Neural crest cell (in vitro differentiated cells): ENCODE results near the gene MRPS18A. TPM values are rescaled to one million over a fixed set of nuclear protein-coding genes. Genes with fewer than 3 reads are reported as not detected.

Source experiments
- DNase-seq: peaks from one replicate; pipeline ENCODE4 v3.0.0; 2021; ENCODE audit warnings: low read depth, mixed read lengths, low spot score
- H3K27ac Mint-ChIP-seq: one replicate; pipeline ENCODE4 v1.8.0; 2021; ENCODE audit warnings: mild to moderate bottlenecking, mixed read lengths; ENCODE audit not compliant: unreplicated experiment
- H3K27me3 Mint-ChIP-seq: 2 replicates; pipeline ENCODE4 v1.8.0; 2021; ENCODE audit warnings: low read depth, mild to moderate bottlenecking, mixed read lengths
- H3K36me3 Mint-ChIP-seq: 2 replicates; pipeline ENCODE4 v1.8.0; 2021; ENCODE audit warnings: low read depth, mild to moderate bottlenecking, mixed read lengths
- H3K4me1 Mint-ChIP-seq: 2 replicates; pipeline ENCODE4 v1.8.0; 2021; ENCODE audit warnings: mixed read lengths
- H3K4me3 Mint-ChIP-seq: one replicate; pipeline ENCODE4 v1.8.0; 2021; ENCODE audit warnings: mild to moderate bottlenecking, mixed read lengths
- H3K9me3 Mint-ChIP-seq: 2 replicates; pipeline ENCODE4 v1.8.0; 2021; ENCODE audit warnings: mixed read lengths
- long read RNA-seq: library from polyadenylated mRNA; unstranded; transcript quantifications from one replicate; pipeline ENCODE4 v2.0.0, GENCODE V29; 2020
- total RNA-seq: library from RNA; stranded (reverse); gene quantifications from 2 replicates; pipeline ENCODE4 v1.2.1, GENCODE V29; 2021
- TF ChIP-seq, protein P1 (sequence below): fragments of 200-600 bp; sonication (generic); conservative IDR thresholded peaks from 2 replicates; pipeline ENCODE4 v1.5.0; 2021; ENCODE audit warnings: antibody characterized with exemption, mild to moderate bottlenecking

Gene MRPS18A
- 49.5 and 50.6 TPM in 2 replicates for total RNA-seq
- long read RNA-seq, transcript MRPS18A-202 (6 exons, 1,062 nt), result major isoform, 26 of 37 reads
- long read RNA-seq, transcript MRPS18A-201 (5 exons, 785 nt), result minor isoform, 6 of 37 reads
- long read RNA-seq, partial matches to known transcripts, result 0 of 37 reads
- long read RNA-seq, other reads (novel, unspliced or antisense), result 4 of 37 reads

GRCh38 chr6:43687437-43688347 lies at the start of gene MRPS18A:
TSS of gene MRPS18A (minus strand) at chr6:43687791. CDS start at chr6:43687779, 12 bp downstream.
- TF ChIP-seq, protein P1, sequence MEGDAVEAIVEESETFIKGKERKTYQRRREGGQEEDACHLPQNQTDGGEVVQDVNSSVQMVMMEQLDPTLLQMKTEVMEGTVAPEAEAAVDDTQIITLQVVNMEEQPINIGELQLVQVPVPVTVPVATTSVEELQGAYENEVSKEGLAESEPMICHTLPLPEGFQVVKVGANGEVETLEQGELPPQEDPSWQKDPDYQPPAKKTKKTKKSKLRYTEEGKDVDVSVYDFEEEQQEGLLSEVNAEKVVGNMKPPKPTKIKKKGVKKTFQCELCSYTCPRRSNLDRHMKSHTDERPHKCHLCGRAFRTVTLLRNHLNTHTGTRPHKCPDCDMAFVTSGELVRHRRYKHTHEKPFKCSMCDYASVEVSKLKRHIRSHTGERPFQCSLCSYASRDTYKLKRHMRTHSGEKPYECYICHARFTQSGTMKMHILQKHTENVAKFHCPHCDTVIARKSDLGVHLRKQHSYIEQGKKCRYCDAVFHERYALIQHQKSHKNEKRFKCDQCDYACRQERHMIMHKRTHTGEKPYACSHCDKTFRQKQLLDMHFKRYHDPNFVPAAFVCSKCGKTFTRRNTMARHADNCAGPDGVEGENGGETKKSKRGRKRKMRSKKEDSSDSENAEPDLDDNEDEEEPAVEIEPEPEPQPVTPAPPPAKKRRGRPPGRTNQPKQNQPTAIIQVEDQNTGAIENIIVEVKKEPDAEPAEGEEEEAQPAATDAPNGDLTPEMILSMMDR, result no peak
- H3K36me3 Mint-ChIP-seq, result no peaks in the 10 kb centered on the region
- peaks cover 12% of the 10 kb centered on the region for H3K27me3 Mint-ChIP-seq
- peak within 1 kb of the TSS; percentile 94 for H3K4me3 Mint-ChIP-seq
- H3K4me1 Mint-ChIP-seq, result peaks cover 30% of the 10 kb centered on the region
- H3K27ac Mint-ChIP-seq, result peak within 1 kb of the TSS; percentile 94
- no peaks in the 10 kb centered on the region for H3K9me3 Mint-ChIP-seq
- DNase-seq, result peak; percentile 66

DNA sequence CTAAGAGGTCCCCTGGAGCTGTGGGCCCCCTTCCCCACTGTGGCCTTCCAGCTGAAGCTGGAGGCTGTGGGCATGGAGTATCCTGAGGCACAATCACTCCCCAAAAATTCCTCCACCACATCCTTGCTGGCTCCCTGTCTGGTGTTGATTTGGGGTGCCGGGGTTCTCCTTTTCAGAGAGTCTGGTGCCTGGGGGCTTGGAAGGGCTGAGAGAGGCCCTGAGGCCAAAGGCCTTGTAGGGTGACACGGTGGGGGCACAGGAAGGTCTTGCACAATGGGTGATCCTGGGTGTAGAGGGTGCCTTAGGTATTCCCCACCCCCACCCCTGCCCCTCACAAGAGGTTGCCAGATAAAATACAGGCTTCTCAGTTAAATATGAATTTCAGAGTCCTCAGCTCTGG lies 49.3 kb upstream of the MRPS18A start:
- H3K4me3 Mint-ChIP-seq, result no peak overlapping the region
- no peak overlapping the region for H3K27ac Mint-ChIP-seq
- H3K9me3 Mint-ChIP-seq, result no peaks in the 10 kb centered on the region
- TF ChIP-seq, protein P1, result no peak
- H3K4me1 Mint-ChIP-seq, result peaks cover 5% of the 10 kb centered on the region
- no peak for DNase-seq
- no peaks in the 10 kb centered on the region for H3K36me3 Mint-ChIP-seq
- peaks cover 2% of the 10 kb centered on the region for H3K27me3 Mint-ChIP-seq

DNA sequence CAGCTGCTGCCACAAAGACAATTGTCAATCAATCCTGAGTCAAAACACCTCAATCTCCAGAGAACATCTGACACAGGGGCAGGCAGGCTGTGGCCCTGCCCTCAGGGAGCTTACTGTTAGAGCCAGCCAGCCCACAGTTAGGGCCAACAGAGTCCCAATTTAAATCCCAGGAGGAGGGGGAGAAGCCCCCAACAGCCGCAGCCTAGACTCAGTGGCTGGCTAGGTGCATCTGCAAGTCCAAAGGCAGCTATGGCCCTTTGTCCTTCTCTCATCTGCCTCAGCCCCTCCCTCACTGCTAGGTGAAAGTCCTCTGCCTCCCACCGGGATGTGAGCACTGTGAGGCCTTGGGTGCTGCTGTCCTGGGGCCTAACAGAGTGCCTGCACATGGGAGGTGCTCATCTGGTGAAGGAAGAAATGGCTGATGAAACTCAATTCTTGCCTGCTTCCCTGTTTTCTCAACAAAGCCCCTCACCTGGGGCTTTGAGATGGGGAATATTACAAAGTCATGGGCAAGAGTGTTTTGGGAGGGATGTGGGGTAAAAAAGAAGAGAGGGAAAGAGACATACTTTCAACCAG lies 48.7 kb upstream of the MRPS18A start:
- Mint-ChIP-seq H3K27ac (peak overlapping the region; percentile 81), H3K4me1 (no peaks in the 10 kb centered on the region), H3K36me3 (no peaks in the 10 kb centered on the region), H3K9me3 (peaks cover 2% of the 10 kb centered on the region), H3K27me3 (peaks cover 2% of the 10 kb centered on the region), H3K4me3 (no peak overlapping the region)
- no peak for DNase-seq
- TF ChIP-seq, protein P1, result no peak

DNA sequence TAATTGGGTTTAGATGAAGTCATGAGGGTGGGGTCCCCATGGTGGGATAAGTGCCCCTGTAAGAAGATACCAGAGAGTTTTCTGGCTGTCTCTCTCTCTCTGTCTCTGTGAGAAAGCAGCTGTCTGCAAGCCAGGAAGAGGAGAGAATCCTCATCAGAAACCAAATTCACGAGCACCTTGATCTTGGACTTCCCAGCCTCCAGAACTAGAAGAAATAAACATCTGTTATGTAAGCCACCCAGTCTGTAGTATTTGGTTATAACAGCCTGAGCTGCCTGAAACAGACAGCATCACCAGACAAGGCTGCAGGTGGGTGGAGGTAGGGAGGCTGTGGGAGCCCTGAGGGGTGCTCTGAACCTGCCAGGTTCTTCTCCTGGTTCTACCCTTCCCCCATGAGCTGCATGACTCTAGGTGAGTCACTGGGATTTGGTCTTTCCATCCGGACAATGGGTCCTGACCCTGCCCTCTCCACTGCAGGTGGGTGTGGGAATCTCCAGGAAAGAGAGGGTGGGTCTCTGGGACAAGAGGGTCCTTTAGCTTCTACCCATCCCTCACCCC lies 48.1 kb upstream of the MRPS18A start:
- no peak overlapping the region for H3K27ac Mint-ChIP-seq
- H3K4me3 Mint-ChIP-seq, result no peak overlapping the region
- peaks cover 2% of the 10 kb centered on the region for H3K27me3 Mint-ChIP-seq
- DNase-seq, result no peak
- TF ChIP-seq, protein P1, result no peak
- H3K4me1 Mint-ChIP-seq, result no peaks in the 10 kb centered on the region
- no peaks in the 10 kb centered on the region for H3K36me3 Mint-ChIP-seq
- H3K9me3 Mint-ChIP-seq, result peaks cover 4% of the 10 kb centered on the region

- H3K4me1 Mint-ChIP-seq, result no peaks in the 10 kb centered on the region
- no peak for DNase-seq
- H3K9me3 Mint-ChIP-seq, result peaks cover 5% of the 10 kb centered on the region
- no peak overlapping the region for H3K27ac Mint-ChIP-seq
- no peak overlapping the region for H3K4me3 Mint-ChIP-seq
- peaks cover 2% of the 10 kb centered on the region for H3K27me3 Mint-ChIP-seq
- TF ChIP-seq, protein P1, result no peak
- no peaks in the 10 kb centered on the region for H3K36me3 Mint-ChIP-seq
These were observed 46.7 kb upstream of the MRPS18A start for GRCh38 chr6:43734294-43734665.
